IMR-90 (cell line): ENCODE results near the gene ATF5. TPM values are rescaled to one million over a fixed set of nuclear protein-coding genes. Genes with fewer than 3 reads are reported as not detected.

Experiments
- ATAC-seq: fragments of 200-7000 bp; cut with Tn5 transposase; 2 replicates; pipeline ENCODE4 v1.9.1; 2020; ENCODE audit warnings: low read depth, mild to moderate bottlenecking, moderate library complexity
- BruUV-seq: library from RNA; stranded (reverse); fragments of 400-500 nt; replicated peaks from 2 replicates; lab custom pipeline; 2021; lab: Mats Ljungman, UMichigan
- CTCF ChIA-PET: fragments of 300-600 bp; formaldehyde crosslinking; extraction: SDS; loops from one replicate; lab custom pipeline; 2021; ENCODE audit warnings: antibody characterized with exemption; lab: Yijun Ruan, JAX
- POLR2A ChIA-PET: fragments of 300-600 bp; sonication (Branson Sonifier 250); formaldehyde crosslinking; loops from one replicate; lab custom pipeline; 2022; ENCODE audit warnings: antibody characterized with exemption; ENCODE audit not compliant: unreplicated experiment; lab: Charles Lee
- DNase-seq: peaks from one replicate; pipeline ENCODE4 v3.0.0; 2013
- H2AFZ ChIP-seq: replicated peaks from 2 replicates; pipeline ENCODE3; 2013; ENCODE audit warnings: low read length, mild to moderate bottlenecking; ENCODE audit not compliant: poor library complexity
- H2AK5ac ChIP-seq: 2 replicates; pipeline ENCODE4 v1.6.1; 2013; ENCODE audit warnings: low read depth, low read length, inconsistent platforms
- H2AK9ac ChIP-seq: replicated peaks from 2 replicates; pipeline ENCODE3; 2013; ENCODE audit warnings: mild to moderate bottlenecking, low read depth, low read length, moderate library complexity; ENCODE audit not compliant: poor library complexity
- H2BK120ac ChIP-seq: 2 replicates; pipeline ENCODE4 v1.6.1; 2013; ENCODE audit warnings: low read depth, low read length, inconsistent platforms
- H2BK15ac ChIP-seq: 3 replicates; pipeline ENCODE4 v1.6.1; 2013; ENCODE audit warnings: low read depth, low read length, inconsistent platforms
- H2BK20ac ChIP-seq: 2 replicates; pipeline ENCODE4 v1.6.1; 2013; ENCODE audit warnings: low read depth, mild to moderate bottlenecking, inconsistent platforms, low read length, moderate library complexity
- H2BK5ac ChIP-seq: 2 replicates; pipeline ENCODE4 v1.6.1; 2013; ENCODE audit warnings: mild to moderate bottlenecking, low read depth, low read length, inconsistent platforms; ENCODE audit not compliant: poor library complexity, severe bottlenecking
- H3K14ac ChIP-seq: replicated peaks from 2 replicates; pipeline ENCODE4 v1.6.1; 2013; ENCODE audit warnings: low read depth, low read length, inconsistent platforms
- H3K18ac ChIP-seq: 2 replicates; pipeline ENCODE4 v1.6.1; 2013; ENCODE audit warnings: low read depth, low read length, control low read depth
- H3K23ac ChIP-seq: 2 replicates; pipeline ENCODE4 v1.6.1; 2013; ENCODE audit warnings: low read depth, low read length, inconsistent platforms
- H3K27ac ChIP-seq: 2 replicates; pipeline ENCODE4 v1.5.1; 2013; ENCODE audit warnings: mild to moderate bottlenecking, control low read depth, low read length; ENCODE audit not compliant: insufficient read depth
- H3K27me3 ChIP-seq: 2 replicates; pipeline ENCODE4 v1.6.1; 2013; ENCODE audit warnings: low read length; ENCODE audit not compliant: control insufficient read depth, insufficient read depth
- H3K36me3 ChIP-seq: 2 replicates; pipeline ENCODE4 v1.6.1; 2013; ENCODE audit warnings: low read length, mixed read lengths; ENCODE audit not compliant: control insufficient read depth, insufficient read depth
- H3K4ac ChIP-seq: 2 replicates; pipeline ENCODE4 v1.6.1; 2013; ENCODE audit warnings: low read depth, low read length, inconsistent platforms
- H3K4me1 ChIP-seq: 2 replicates; pipeline ENCODE4 v1.6.1; 2013; ENCODE audit warnings: low read length, mixed read lengths; ENCODE audit not compliant: control insufficient read depth, insufficient read depth
- H3K4me2 ChIP-seq: 2 replicates; pipeline ENCODE4 v1.6.1; 2013; ENCODE audit warnings: low read depth, mild to moderate bottlenecking, control low read depth, low read length, moderate library complexity
- H3K4me3 ChIP-seq: 2 replicates; pipeline ENCODE4 v1.5.1; 2013; ENCODE audit warnings: low read depth, mild to moderate bottlenecking, control low read depth, low read length, moderate library complexity; ENCODE audit not compliant: insufficient read depth
- H3K56ac ChIP-seq: 2 replicates; pipeline ENCODE4 v1.6.1; 2013; ENCODE audit warnings: low read length, inconsistent platforms; ENCODE audit not compliant: insufficient read depth; ENCODE audit errors: extremely low read depth
- H3K79me1 ChIP-seq, 2 experiments: 2 replicates each; pipeline ENCODE4 v1.6.1; 2013; ENCODE audit warnings: low read length in 2 of 2, inconsistent platforms in 1 of 2, low read depth in 1 of 2
- H3K9ac ChIP-seq: 2 replicates; pipeline ENCODE4 v1.6.1; 2013; ENCODE audit warnings: low read depth, low read length, control low read depth
- H3K9me1 ChIP-seq: 2 replicates; pipeline ENCODE4 v1.6.1; 2013; ENCODE audit warnings: low read length, inconsistent platforms; ENCODE audit not compliant: insufficient read depth
- H3K9me3 ChIP-seq: 2 replicates; pipeline ENCODE4 v1.6.1; 2013; ENCODE audit warnings: low read length; ENCODE audit not compliant: control insufficient read depth, insufficient read depth
- H4K20me1 ChIP-seq: 2 replicates; pipeline ENCODE4 v1.6.1; 2013; ENCODE audit warnings: low read length, inconsistent platforms; ENCODE audit not compliant: insufficient read depth
- H4K5ac ChIP-seq: 2 replicates; pipeline ENCODE4 v1.6.1; 2013; ENCODE audit warnings: mild to moderate bottlenecking, low read depth, low read length, control low read depth
- H4K8ac ChIP-seq, 2 experiments: 2 replicates each; pipeline ENCODE4 v1.6.1; 2013; ENCODE audit warnings: low read depth in 2 of 2, low read length in 2 of 2, control low read depth in 1 of 2, inconsistent platforms in 1 of 2
- H4K91ac ChIP-seq: 2 replicates; pipeline ENCODE4 v1.6.1; 2013; ENCODE audit warnings: low read depth, low read length, inconsistent platforms; ENCODE audit not compliant: insufficient read depth
- CHD1 ChIP-seq: IDR thresholded peaks from 2 replicates; pipeline ENCODE4 v1.6.1; 2012; ENCODE audit warnings: low read depth, low read length, improper control_type of control experiment
- FOS ChIP-seq: fragments of 150-350 bp; IDR thresholded peaks from 2 replicates; pipeline ENCODE4 v1.6.1; 2016; ENCODE audit warnings: low read depth, low read length
- MAZ ChIP-seq: IDR thresholded peaks from 2 replicates; pipeline ENCODE4 v1.6.1; 2012; ENCODE audit warnings: low read depth, mild to moderate bottlenecking, low read length, improper control_type of control experiment, moderate library complexity, borderline replicate concordance
- NFE2L2 ChIP-seq: fragments of 150-350 bp; IDR thresholded peaks from 2 replicates; pipeline ENCODE4 v1.6.1; 2016; ENCODE audit warnings: low read depth, mild to moderate bottlenecking, low read length
- POLR2A ChIP-seq: IDR thresholded peaks from 2 replicates; pipeline ENCODE4 v1.6.1; 2012; ENCODE audit warnings: mild to moderate bottlenecking, low read depth, low read length
- RCOR1 ChIP-seq: IDR thresholded peaks from 2 replicates; pipeline ENCODE4 v1.6.1; 2012; ENCODE audit warnings: mild to moderate bottlenecking, low read length, improper control_type of control experiment; ENCODE audit not compliant: insufficient replicate concordance
- RFX5 ChIP-seq: IDR thresholded peaks from 2 replicates; pipeline ENCODE4 v1.8.0; 2012; ENCODE audit warnings: low read depth, mild to moderate bottlenecking, low read length, moderate library complexity
- SMC3 ChIP-seq: fragments of 150-350 bp; IDR thresholded peaks from 2 replicates; pipeline ENCODE4 v1.6.1; 2016; ENCODE audit warnings: low read depth, mild to moderate bottlenecking, antibody characterized with exemption, low read length, moderate library complexity
- USF2 ChIP-seq: fragments of 150-350 bp; IDR thresholded peaks from 2 replicates; pipeline ENCODE4 v1.6.1; 2017; ENCODE audit warnings: mild to moderate bottlenecking, antibody characterized with exemption, low read length, low read depth
- WGBS, 2 experiments: methylation state at CpG; one replicate each; pipeline versions ENCODE4 v1.1.5 to v1.1.7; 2013; ENCODE audit warnings: missing lambda C conversion rate in 2 of 2; ENCODE audit not compliant: insufficient read length in 1 of 2; ENCODE audit errors: extremely low coverage in 2 of 2; 5-methylcytosine and 5-hydroxymethylcytosine counted together
- dilution Hi-C: fragments of 300-500 bp; cut with HindIII; formaldehyde crosslinking; loops from one replicate; pipeline ENCODE4 v1.14.3; 2018; ENCODE audit warnings: low sequenced_read_pairs; ENCODE audit not compliant: unreplicated experiment
- in situ Hi-C: fragments of 300-500 bp; cut with MboI; formaldehyde crosslinking; loops from 3 replicates; pipeline ENCODE4 v1.14.3; 2019; ENCODE audit warnings: low sequenced_read_pairs, inconsistent platforms, mixed read lengths
- intact Hi-C: fragments of 100-400 bp; cut with micrococcal nuclease; formaldehyde crosslinking; loops from 2 replicates; pipeline ENCODE4 v1.10.0; 2022
- polyA plus RNA-seq, 3 experiments: library from polyadenylated mRNA; depleted of rRNA; stranded (reverse); fragments of >200 nt; gene quantifications; 2 replicates each; pipeline ENCODE4 v1.2.3, GENCODE V29; 2012; ENCODE audit warnings: low replicate concordance in 1 of 3
- total RNA-seq: library from RNA; depleted of rRNA; stranded (reverse); fragments of >200 nt; gene quantifications from 2 replicates; pipeline ENCODE4 v1.2.3, GENCODE V29; 2012
- TF ChIP-seq, protein P1 (sequence below): conservative IDR thresholded peaks from 2 replicates; pipeline ENCODE4 v1.5.1; 2012; ENCODE audit warnings: mild to moderate bottlenecking, low read depth, low read length, improper control_type of control experiment

ATF5 gene
- total and polyA plus RNA-seq, 2 of the 4 experiments (the other 2 are of a cell fraction): 2.7 to 15.7 TPM

GRCh38 chr19:49950590-49950948 is 21.6 kb downstream of the ATF5 start:
- H3K56ac ChIP-seq: no peak overlapping the region
- no peak overlapping the region for H3K14ac ChIP-seq
- no peaks in the 10 kb centered on the region for H3K9me1 ChIP-seq
- BruUV-seq: no TSS peak
- CTCF ChIA-PET: no interaction called here
- H2BK15ac ChIP-seq: no peak overlapping the region
- H3K18ac ChIP-seq: no peak overlapping the region
- no peaks in the 10 kb centered on the region for H3K4me1 ChIP-seq
- POLR2A ChIA-PET: no interaction called here
- WGBS, 2 experiments: 67% methylated on average over 2 of the region's 5 CpGs; no CpG with 5 or more reads in 1 of the 2 experiments
- H3K79me1 ChIP-seq: no peaks in the 10 kb centered on the region
- H4K8ac ChIP-seq: no peak overlapping the region
- dilution Hi-C loops: no loop called here
- TF ChIP-seq, protein P1, sequence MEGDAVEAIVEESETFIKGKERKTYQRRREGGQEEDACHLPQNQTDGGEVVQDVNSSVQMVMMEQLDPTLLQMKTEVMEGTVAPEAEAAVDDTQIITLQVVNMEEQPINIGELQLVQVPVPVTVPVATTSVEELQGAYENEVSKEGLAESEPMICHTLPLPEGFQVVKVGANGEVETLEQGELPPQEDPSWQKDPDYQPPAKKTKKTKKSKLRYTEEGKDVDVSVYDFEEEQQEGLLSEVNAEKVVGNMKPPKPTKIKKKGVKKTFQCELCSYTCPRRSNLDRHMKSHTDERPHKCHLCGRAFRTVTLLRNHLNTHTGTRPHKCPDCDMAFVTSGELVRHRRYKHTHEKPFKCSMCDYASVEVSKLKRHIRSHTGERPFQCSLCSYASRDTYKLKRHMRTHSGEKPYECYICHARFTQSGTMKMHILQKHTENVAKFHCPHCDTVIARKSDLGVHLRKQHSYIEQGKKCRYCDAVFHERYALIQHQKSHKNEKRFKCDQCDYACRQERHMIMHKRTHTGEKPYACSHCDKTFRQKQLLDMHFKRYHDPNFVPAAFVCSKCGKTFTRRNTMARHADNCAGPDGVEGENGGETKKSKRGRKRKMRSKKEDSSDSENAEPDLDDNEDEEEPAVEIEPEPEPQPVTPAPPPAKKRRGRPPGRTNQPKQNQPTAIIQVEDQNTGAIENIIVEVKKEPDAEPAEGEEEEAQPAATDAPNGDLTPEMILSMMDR: no peak
- TF ChIP-seq MAZ (no peak), USF2 (no peak), SMC3 (no peak), RCOR1 (no peak), POLR2A (no peak), NFE2L2 (no peak), CHD1 (no peak), FOS (no peak), RFX5 (no peak)
- no peak overlapping the region for H3K4me2 ChIP-seq
- DNase-seq: no peak
- H3K36me3 ChIP-seq: no peaks in the 10 kb centered on the region
- no peak overlapping the region for H3K23ac ChIP-seq
- no peak overlapping the region for H2BK5ac ChIP-seq
- H3K4ac ChIP-seq: no peak overlapping the region
- no peak for ATAC-seq
- H3K9ac ChIP-seq: no peak overlapping the region
- H3K27me3 ChIP-seq: peaks cover 9% of the 10 kb centered on the region
- no peak overlapping the region for H3K4me3 ChIP-seq
- no peak overlapping the region for H2BK20ac ChIP-seq
- in situ Hi-C loops: no loop called here
- intact Hi-C loops: no loop called here
- no peaks in the 10 kb centered on the region for H4K20me1 ChIP-seq
- no peaks in the 10 kb centered on the region for H3K9me3 ChIP-seq
- H2AK5ac ChIP-seq: no peak overlapping the region
- H2AK9ac ChIP-seq: no peak overlapping the region
- no peak overlapping the region for H4K5ac ChIP-seq
- no peak overlapping the region for H2AFZ ChIP-seq
- H4K91ac ChIP-seq: no peak overlapping the region
- no peak overlapping the region for H3K27ac ChIP-seq
- no peak overlapping the region for H2BK120ac ChIP-seq
